IMR-90 (cell line): ENCODE measurements around the gene NEK5. TPM values are rescaled to one million over a fixed set of nuclear protein-coding genes. Genes with fewer than 3 reads are reported as not detected.

Source experiments
- ATAC-seq: fragments of 200-7000 bp; cut with Tn5 transposase; 2 replicates; pipeline ENCODE4 v1.9.1; 2020; ENCODE audit warnings: low read depth, mild to moderate bottlenecking, moderate library complexity
- BruUV-seq: library from RNA; stranded (reverse); fragments of 400-500 nt; replicated peaks from 2 replicates; lab custom pipeline; 2021; lab: Mats Ljungman, UMichigan
- CTCF ChIA-PET: fragments of 300-600 bp; formaldehyde crosslinking; extraction: SDS; loops from one replicate; lab custom pipeline; 2021; ENCODE audit warnings: antibody characterized with exemption; lab: Yijun Ruan, JAX
- POLR2A ChIA-PET: fragments of 300-600 bp; sonication (Branson Sonifier 250); formaldehyde crosslinking; loops from one replicate; lab custom pipeline; 2022; ENCODE audit warnings: antibody characterized with exemption; ENCODE audit not compliant: unreplicated experiment; lab: Charles Lee
- DNase-seq: peaks from one replicate; pipeline ENCODE4 v3.0.0; 2013
- H2AFZ ChIP-seq: replicated peaks from 2 replicates; pipeline ENCODE3; 2013; ENCODE audit warnings: low read length, mild to moderate bottlenecking; ENCODE audit not compliant: poor library complexity
- H2AK5ac ChIP-seq: 2 replicates; pipeline ENCODE4 v1.6.1; 2013; ENCODE audit warnings: low read depth, low read length, inconsistent platforms
- H2AK9ac ChIP-seq: replicated peaks from 2 replicates; pipeline ENCODE3; 2013; ENCODE audit warnings: mild to moderate bottlenecking, low read depth, low read length, moderate library complexity; ENCODE audit not compliant: poor library complexity
- H2BK120ac ChIP-seq: 2 replicates; pipeline ENCODE4 v1.6.1; 2013; ENCODE audit warnings: low read depth, low read length, inconsistent platforms
- H2BK15ac ChIP-seq: 3 replicates; pipeline ENCODE4 v1.6.1; 2013; ENCODE audit warnings: low read depth, low read length, inconsistent platforms
- H2BK20ac ChIP-seq: 2 replicates; pipeline ENCODE4 v1.6.1; 2013; ENCODE audit warnings: low read depth, mild to moderate bottlenecking, inconsistent platforms, low read length, moderate library complexity
- H2BK5ac ChIP-seq: 2 replicates; pipeline ENCODE4 v1.6.1; 2013; ENCODE audit warnings: mild to moderate bottlenecking, low read depth, low read length, inconsistent platforms; ENCODE audit not compliant: poor library complexity, severe bottlenecking
- H3K14ac ChIP-seq: replicated peaks from 2 replicates; pipeline ENCODE4 v1.6.1; 2013; ENCODE audit warnings: low read depth, low read length, inconsistent platforms
- H3K18ac ChIP-seq: 2 replicates; pipeline ENCODE4 v1.6.1; 2013; ENCODE audit warnings: low read depth, low read length, control low read depth
- H3K23ac ChIP-seq: 2 replicates; pipeline ENCODE4 v1.6.1; 2013; ENCODE audit warnings: low read depth, low read length, inconsistent platforms
- H3K27ac ChIP-seq: 2 replicates; pipeline ENCODE4 v1.5.1; 2013; ENCODE audit warnings: mild to moderate bottlenecking, control low read depth, low read length; ENCODE audit not compliant: insufficient read depth
- H3K27me3 ChIP-seq: 2 replicates; pipeline ENCODE4 v1.6.1; 2013; ENCODE audit warnings: low read length; ENCODE audit not compliant: control insufficient read depth, insufficient read depth
- H3K36me3 ChIP-seq: 2 replicates; pipeline ENCODE4 v1.6.1; 2013; ENCODE audit warnings: low read length, mixed read lengths; ENCODE audit not compliant: control insufficient read depth, insufficient read depth
- H3K4ac ChIP-seq: 2 replicates; pipeline ENCODE4 v1.6.1; 2013; ENCODE audit warnings: low read depth, low read length, inconsistent platforms
- H3K4me1 ChIP-seq: 2 replicates; pipeline ENCODE4 v1.6.1; 2013; ENCODE audit warnings: low read length, mixed read lengths; ENCODE audit not compliant: control insufficient read depth, insufficient read depth
- H3K4me2 ChIP-seq: 2 replicates; pipeline ENCODE4 v1.6.1; 2013; ENCODE audit warnings: low read depth, mild to moderate bottlenecking, control low read depth, low read length, moderate library complexity
- H3K4me3 ChIP-seq: 2 replicates; pipeline ENCODE4 v1.5.1; 2013; ENCODE audit warnings: low read depth, mild to moderate bottlenecking, control low read depth, low read length, moderate library complexity; ENCODE audit not compliant: insufficient read depth
- H3K56ac ChIP-seq: 2 replicates; pipeline ENCODE4 v1.6.1; 2013; ENCODE audit warnings: low read length, inconsistent platforms; ENCODE audit not compliant: insufficient read depth; ENCODE audit errors: extremely low read depth
- H3K79me1 ChIP-seq, 2 experiments: 2 replicates each; pipeline ENCODE4 v1.6.1; 2013; ENCODE audit warnings: low read length in 2 of 2, inconsistent platforms in 1 of 2, low read depth in 1 of 2
- H3K9ac ChIP-seq: 2 replicates; pipeline ENCODE4 v1.6.1; 2013; ENCODE audit warnings: low read depth, low read length, control low read depth
- H3K9me1 ChIP-seq: 2 replicates; pipeline ENCODE4 v1.6.1; 2013; ENCODE audit warnings: low read length, inconsistent platforms; ENCODE audit not compliant: insufficient read depth
- H3K9me3 ChIP-seq: 2 replicates; pipeline ENCODE4 v1.6.1; 2013; ENCODE audit warnings: low read length; ENCODE audit not compliant: control insufficient read depth, insufficient read depth
- H4K20me1 ChIP-seq: 2 replicates; pipeline ENCODE4 v1.6.1; 2013; ENCODE audit warnings: low read length, inconsistent platforms; ENCODE audit not compliant: insufficient read depth
- H4K5ac ChIP-seq: 2 replicates; pipeline ENCODE4 v1.6.1; 2013; ENCODE audit warnings: mild to moderate bottlenecking, low read depth, low read length, control low read depth
- H4K8ac ChIP-seq, 2 experiments: 2 replicates each; pipeline ENCODE4 v1.6.1; 2013; ENCODE audit warnings: low read depth in 2 of 2, low read length in 2 of 2, control low read depth in 1 of 2, inconsistent platforms in 1 of 2
- H4K91ac ChIP-seq: 2 replicates; pipeline ENCODE4 v1.6.1; 2013; ENCODE audit warnings: low read depth, low read length, inconsistent platforms; ENCODE audit not compliant: insufficient read depth
- CEBPB ChIP-seq: IDR thresholded peaks from 2 replicates; pipeline ENCODE4 v1.6.1; 2012; ENCODE audit warnings: low read depth, low read length, improper control_type of control experiment
- FOS ChIP-seq: fragments of 150-350 bp; IDR thresholded peaks from 2 replicates; pipeline ENCODE4 v1.6.1; 2016; ENCODE audit warnings: low read depth, low read length
- POLR2A ChIP-seq: IDR thresholded peaks from 2 replicates; pipeline ENCODE4 v1.6.1; 2012; ENCODE audit warnings: mild to moderate bottlenecking, low read depth, low read length
- RFX5 ChIP-seq: IDR thresholded peaks from 2 replicates; pipeline ENCODE4 v1.8.0; 2012; ENCODE audit warnings: low read depth, mild to moderate bottlenecking, low read length, moderate library complexity
- WGBS, 2 experiments: methylation state at CpG; one replicate each; pipeline versions ENCODE4 v1.1.5 to v1.1.7; 2013; ENCODE audit warnings: missing lambda C conversion rate in 2 of 2; ENCODE audit not compliant: insufficient read length in 1 of 2; ENCODE audit errors: extremely low coverage in 2 of 2; 5-methylcytosine and 5-hydroxymethylcytosine counted together
- dilution Hi-C: fragments of 300-500 bp; cut with HindIII; formaldehyde crosslinking; loops from one replicate; pipeline ENCODE4 v1.14.3; 2018; ENCODE audit warnings: low sequenced_read_pairs; ENCODE audit not compliant: unreplicated experiment
- in situ Hi-C: fragments of 300-500 bp; cut with MboI; formaldehyde crosslinking; loops from 3 replicates; pipeline ENCODE4 v1.14.3; 2019; ENCODE audit warnings: low sequenced_read_pairs, inconsistent platforms, mixed read lengths
- intact Hi-C: fragments of 100-400 bp; cut with micrococcal nuclease; formaldehyde crosslinking; loops from 2 replicates; pipeline ENCODE4 v1.10.0; 2022
- polyA plus RNA-seq, 3 experiments: library from polyadenylated mRNA; depleted of rRNA; stranded (reverse); fragments of >200 nt; gene quantifications; 2 replicates each; pipeline ENCODE4 v1.2.3, GENCODE V29; 2012; ENCODE audit warnings: low replicate concordance in 1 of 3
- total RNA-seq: library from RNA; depleted of rRNA; stranded (reverse); fragments of >200 nt; gene quantifications from 2 replicates; pipeline ENCODE4 v1.2.3, GENCODE V29; 2012

Gene NEK5
- total and polyA plus RNA-seq, 2 of the 4 experiments (the other 2 are of a cell fraction), result not detected

GRCh38 chr13:52092087-52092486 is 36.8 kb downstream of the NEK5 start:
- Histone ChIP-seq H3K27ac (no peak overlapping the region), H2BK20ac (no peak overlapping the region), H3K9me3 (no peaks in the 10 kb centered on the region), H3K23ac (no peak overlapping the region), H3K36me3 (no peaks in the 10 kb centered on the region), H2AK5ac (no peak overlapping the region), H4K91ac (no peak overlapping the region), H2AFZ (no peak overlapping the region), H3K4me1 (no peaks in the 10 kb centered on the region), H4K20me1 (no peaks in the 10 kb centered on the region), H2BK120ac (no peak overlapping the region), H3K14ac (no peak overlapping the region), H3K9me1 (no peaks in the 10 kb centered on the region), H3K4ac (no peak overlapping the region), H3K56ac (no peak overlapping the region), H3K18ac (no peak overlapping the region), H3K9ac (no peak overlapping the region), H3K79me1 (no peaks in the 10 kb centered on the region), H3K4me2 (no peak overlapping the region), H2AK9ac (no peak overlapping the region), H3K4me3 (no peak overlapping the region), H3K27me3 (no peaks in the 10 kb centered on the region; the same call in 1 of the 2 replicates), H2BK5ac (no peak overlapping the region), H4K8ac (no peak overlapping the region), H4K5ac (no peak overlapping the region), H2BK15ac (no peak overlapping the region)
- ATAC-seq, result no peak
- CTCF ChIA-PET, result no interaction called here
- BruUV-seq, result no TSS peak
- no peak for DNase-seq
- dilution Hi-C loops (no loop called here), intact Hi-C loops (no loop called here), in situ Hi-C loops (no loop called here)
- no peak for TF ChIP-seq CEBPB
- no peak for TF ChIP-seq RFX5
- TF ChIP-seq FOS, result no peak
- no peak for TF ChIP-seq POLR2A
- WGBS, 2 experiments, result no CpG with 5 or more reads among the region's 2 CpGs
- POLR2A ChIA-PET, result no interaction called here
